GM19395 (cell line): ENCODE measurements around the gene LBH.

ENCODE experiments used
- ATAC-seq: cut with Tn5 transposase; IDR thresholded peaks from one replicate; pipeline ENCODE4 v1.9.1; 2021; ENCODE audit warnings: mild to moderate bottlenecking, moderate library complexity; ENCODE audit not compliant: unreplicated experiment

LBH gene

DNA sequence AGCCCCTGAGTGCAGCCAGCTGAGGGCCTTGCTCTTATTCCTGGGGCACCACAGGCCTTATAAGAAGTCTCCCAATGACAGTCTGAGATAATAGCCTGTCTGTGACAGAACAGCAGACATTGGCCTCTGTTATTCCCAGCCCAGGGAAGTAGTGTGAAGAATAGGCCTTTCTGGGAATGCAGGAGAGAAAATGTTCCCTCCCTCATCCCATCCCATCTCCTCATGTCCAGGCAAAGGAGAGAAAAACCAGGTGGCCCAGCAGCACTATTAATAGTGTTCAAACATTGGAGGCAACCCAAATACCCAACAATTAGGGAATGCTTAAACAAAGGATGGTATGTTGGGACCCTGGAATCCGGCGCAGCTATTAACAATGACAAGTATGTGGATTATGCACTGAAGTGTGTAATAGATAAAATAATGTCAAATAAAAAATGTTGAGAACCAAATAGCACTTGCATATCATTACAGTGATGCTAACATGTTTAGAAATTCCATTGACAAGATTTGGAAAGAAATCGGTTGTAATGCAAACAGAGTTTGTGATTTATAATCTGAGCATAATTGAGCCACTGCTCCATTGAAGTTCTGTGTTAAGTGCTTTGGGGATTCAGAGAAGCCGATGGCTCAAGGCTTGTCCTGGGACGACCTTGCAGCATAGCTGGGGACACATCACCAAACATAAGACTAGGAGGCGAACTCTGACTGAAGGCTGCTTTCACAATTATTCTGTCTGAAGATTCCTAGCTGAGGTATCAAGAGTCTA, 69.3 kb downstream of the LBH start:
- ATAC-seq, result no peak

DNA sequence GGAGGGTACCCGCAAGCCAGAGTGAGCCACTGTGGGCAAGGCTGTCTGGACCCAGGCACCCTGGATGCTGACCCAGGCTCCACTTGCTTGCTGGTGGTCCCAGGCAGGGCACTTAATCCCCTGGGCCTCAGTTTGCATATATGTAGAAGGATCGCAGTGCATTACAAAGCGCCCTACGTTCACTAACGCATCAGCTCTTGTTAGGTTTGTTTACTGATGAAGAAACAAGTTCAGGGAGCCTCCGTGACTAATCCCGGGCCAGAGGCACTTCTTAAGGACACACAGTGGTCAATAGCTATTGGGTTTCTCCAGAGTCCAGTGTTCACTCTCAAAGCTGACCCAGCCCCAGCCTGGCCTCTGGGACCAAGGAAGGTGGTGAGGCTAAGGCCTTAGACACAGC, 70.2 kb downstream of the LBH start:
- ATAC-seq, result no peak

DNA sequence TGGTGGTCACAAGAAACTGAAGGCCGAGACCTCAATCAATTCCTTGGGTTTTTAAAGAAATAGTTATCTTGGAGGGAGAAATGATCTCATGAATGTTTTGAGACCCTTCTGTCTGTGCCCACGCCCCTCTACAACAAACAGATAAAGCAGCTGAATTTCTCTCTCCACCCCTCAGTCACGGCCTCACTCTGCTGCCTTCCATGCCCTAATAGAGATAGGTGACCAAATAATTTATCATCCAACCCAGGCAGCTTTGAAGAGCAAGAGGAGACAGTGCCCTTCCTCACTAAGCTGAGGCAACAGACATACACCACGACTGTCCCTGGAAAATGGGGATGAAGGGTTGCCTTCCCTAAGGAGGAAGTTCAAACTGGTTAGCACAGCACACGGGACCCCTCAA, 71.2 kb downstream of the LBH start:
- ATAC-seq, result no peak

DNA sequence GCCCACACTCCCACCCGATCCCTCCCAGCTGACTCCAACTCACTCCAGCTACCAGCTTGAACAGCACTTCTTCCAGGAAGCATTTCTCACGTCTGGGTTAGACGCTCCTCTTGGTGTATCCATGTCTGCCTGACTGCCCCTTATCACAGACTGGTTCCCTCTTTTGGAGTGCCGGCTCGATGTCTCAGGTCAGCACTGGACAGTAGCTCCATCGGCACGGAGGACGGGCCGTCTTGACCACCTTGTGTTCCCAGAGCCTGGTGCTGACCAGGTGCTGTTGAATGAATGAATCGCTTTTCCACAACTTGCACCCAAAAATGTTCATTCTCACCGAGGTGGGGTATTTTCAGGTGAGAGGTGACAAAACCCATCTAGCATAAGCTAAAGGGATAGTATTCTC, 71.8 kb downstream of the LBH start:
- ATAC-seq, result no peak

DNA sequence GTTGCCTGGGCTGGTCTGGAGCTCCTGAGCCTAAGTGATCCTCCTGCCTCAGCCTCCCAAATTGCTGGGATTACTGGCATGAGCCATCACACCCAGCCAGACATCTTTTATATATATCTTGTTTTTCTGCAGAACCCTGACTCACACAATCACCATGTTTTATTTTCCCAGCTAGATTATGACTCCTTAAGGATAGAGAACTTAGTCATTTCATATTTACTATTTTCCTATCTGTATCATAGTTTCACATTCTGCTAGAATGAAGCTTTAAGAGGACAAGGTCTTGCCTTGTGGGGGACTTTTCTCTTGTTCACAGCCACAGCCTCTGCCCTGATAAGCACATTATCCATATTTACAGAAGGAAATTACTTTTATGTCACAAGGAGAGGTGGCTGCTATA, 73.9 kb downstream of the LBH start:
- no peak for ATAC-seq

DNA sequence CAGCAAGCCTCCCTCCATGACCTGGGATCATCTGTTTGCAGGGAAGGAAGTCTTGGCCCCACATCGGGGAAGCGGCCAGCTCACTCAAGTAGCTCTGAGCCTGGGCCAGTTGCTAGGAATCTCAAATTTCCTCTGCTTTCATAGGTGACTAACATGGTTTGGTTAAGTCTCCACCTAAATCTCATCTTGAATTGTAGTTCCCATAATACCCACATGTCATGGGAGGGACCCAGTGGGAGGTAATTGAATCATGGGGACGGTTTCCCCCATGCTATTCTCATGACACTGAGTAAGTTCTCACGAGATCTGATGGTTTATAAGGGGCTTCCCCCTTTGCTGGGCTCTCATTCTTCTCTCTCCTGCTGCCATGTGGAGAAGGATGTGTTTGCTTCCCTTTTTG, 75.2 kb downstream of the LBH start:
- ATAC-seq, result no peak

DNA sequence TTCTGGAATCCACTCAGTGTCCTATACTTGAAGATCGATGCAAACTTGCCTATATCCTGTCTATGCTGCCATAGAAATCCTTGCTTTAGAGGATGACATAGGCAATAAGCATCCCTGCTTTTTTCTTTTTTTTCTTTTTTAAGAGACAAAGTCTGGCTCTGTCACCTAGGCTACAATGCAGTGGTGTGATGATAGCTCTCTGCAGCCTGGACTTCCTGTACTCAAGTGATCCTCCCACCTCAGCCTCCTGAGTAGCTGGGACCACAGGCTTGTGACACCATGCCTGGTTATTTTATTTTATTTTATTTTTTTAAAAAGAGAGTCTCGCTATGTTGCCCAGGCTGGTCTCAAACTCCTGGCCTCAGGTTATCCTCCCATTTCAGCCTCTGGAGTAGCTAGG, 76.9 kb downstream of the LBH start:
- ATAC-seq, result no peak
